ENCODE measurements around the gene CIBAR2. TPM values are rescaled to one million over a fixed set of nuclear protein-coding genes. Genes with fewer than 3 reads are reported as not detected.

Gene CIBAR2
- total and polyA plus RNA-seq, 9 of the 15 experiments (the other 6 are each of a cell fraction or from before 2014, with no cell fraction given): not detected

GRCh38 chr16:85051683-85052082, 60.6 kb downstream of the CIBAR2 start:
- no peaks in the 10 kb centered on the region for H4K20me1 ChIP-seq (replicated peaks; ENCODE audit: control insufficient read depth, insufficient read depth, low read length)
- H3K36me3 ChIP-seq (ENCODE audit: control insufficient read depth, insufficient read depth, low read length): peaks cover 8% of the 10 kb centered on the region; the same call in 2 of the 3 replicates
- H3K9ac ChIP-seq (ENCODE audit: insufficient read depth in 1 of 2, low read depth in 2 of 2, low read length in 2 of 2): peak overlapping the region; percentile 6 to 69; a peak in 3 of 4 replicates
- in situ Hi-C loops (cut with MboI): no loop called here
- peaks cover 61 to 72% of the 10 kb centered on the region in 2 experiments for H3K4me1 ChIP-seq (replicated peaks in 1 of 2; ENCODE audit: control insufficient read depth in 2 of 2, insufficient read depth in 2 of 2, low read length in 2 of 2)
- intact Hi-C loops (cut with micrococcal nuclease): no loop called here
- no peaks in the 10 kb centered on the region for H3K9me1 ChIP-seq (ENCODE audit: control insufficient read depth, insufficient read depth, low read length)
- no TSS peak for BruUV-seq (replicated peaks)
- H3K4me3 ChIP-seq: peak overlapping the region; percentile 12; the same call in 1 of the 2 replicates
- 61% methylated on average over 7 of the region's 8 CpGs for WGBS (ENCODE audit: insufficient coverage, low coverage, missing lambda C conversion rate)
- peak overlapping the region; percentile 87 for H3K27ac ChIP-seq (ENCODE audit: extremely low read depth, low read depth, low read length)
- peak overlapping the region; percentile 82 for H3K4me2 ChIP-seq (ENCODE audit: insufficient read depth, low read length)
- H3K27me3 ChIP-seq (ENCODE audit: control insufficient read depth in 2 of 2, insufficient read depth in 2 of 2, low read length in 2 of 2): no peaks in the 10 kb centered on the region
- ChIA-PET POLR2A (interaction anchor here (1.2 to 1.8 kb wide), 2 partner anchors 24 to 57 kb away, joined by 3 to 4 read pairs; partner anchors contain the start of gene KIAA0513), CTCF (ENCODE audit: low intra/inter-chr PET ratio) (no interaction called here)
- peaks cover 58% of the 10 kb centered on the region for H3K79me2 ChIP-seq (ENCODE audit: control insufficient read depth, insufficient read depth, low read length)
- ATAC-seq (no peak), DNase-seq (ENCODE audit: extremely low read depth in 1 of 4, low spot score in 3 of 4) (no peak), FAIRE-seq (no peak)
- peak overlapping the region; percentile 64 for H2AFZ ChIP-seq (ENCODE audit: low read depth, low read length)
- H3K9me3 ChIP-seq (replicated peaks; ENCODE audit: control insufficient read depth, insufficient read depth, low read depth, low read length): 0 out of 2 replicates have a peak, but pooled peaks cover 2% of the 10 kb centered on the region
- TF ChIP-seq COPS2 (conservative IDR thresholded peaks at IDR 0.05) (no peak), AFF4 (CRISPR knock-in tag; IDR thresholded peaks at IDR 0.05) (0 out of 2 replicates have a peak, but pooled peaks have one; percentile 15), CBFA2T2 (conservative IDR thresholded peaks at IDR 0.05) (no peak), GATA2 (CRISPR knock-in tag; IDR thresholded peaks at IDR 0.05) (no peak), MYC (IDR thresholded peaks at IDR 0.05; ENCODE audit: low read depth, low read length) (no peak), MYC (CRISPR knock-in tag; IDR thresholded peaks at IDR 0.05; ENCODE audit: borderline replicate concordance, low read depth) (no peak), ZNF644 (tag; IDR thresholded peaks at IDR 0.05; ENCODE audit: low read depth) (no peak), MCM5 (IDR thresholded peaks at IDR 0.05; ENCODE audit: low read depth) (no peak), SRSF1 (IDR thresholded peaks at IDR 0.05; ENCODE audit: low read depth, low read length) (no peak), TCF7L2 (IDR thresholded peaks at IDR 0.05; ENCODE audit: low read depth, low read length) (no peak), ZNF121 (CRISPR knock-in tag; conservative IDR thresholded peaks at IDR 0.05) (peak; percentile 97), ZNF586 (CRISPR knock-in tag; conservative IDR thresholded peaks at IDR 0.05) (no peak)
- TF ChIP-seq, protein P1, sequence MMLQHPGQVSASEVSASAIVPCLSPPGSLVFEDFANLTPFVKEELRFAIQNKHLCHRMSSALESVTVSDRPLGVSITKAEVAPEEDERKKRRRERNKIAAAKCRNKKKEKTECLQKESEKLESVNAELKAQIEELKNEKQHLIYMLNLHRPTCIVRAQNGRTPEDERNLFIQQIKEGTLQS (IDR thresholded peaks at IDR 0.05): no peak
- TF ChIP-seq, protein P1 (CRISPR knock-in tag; conservative IDR thresholded peaks at IDR 0.05): no peak
- TF ChIP-seq, protein P2, sequence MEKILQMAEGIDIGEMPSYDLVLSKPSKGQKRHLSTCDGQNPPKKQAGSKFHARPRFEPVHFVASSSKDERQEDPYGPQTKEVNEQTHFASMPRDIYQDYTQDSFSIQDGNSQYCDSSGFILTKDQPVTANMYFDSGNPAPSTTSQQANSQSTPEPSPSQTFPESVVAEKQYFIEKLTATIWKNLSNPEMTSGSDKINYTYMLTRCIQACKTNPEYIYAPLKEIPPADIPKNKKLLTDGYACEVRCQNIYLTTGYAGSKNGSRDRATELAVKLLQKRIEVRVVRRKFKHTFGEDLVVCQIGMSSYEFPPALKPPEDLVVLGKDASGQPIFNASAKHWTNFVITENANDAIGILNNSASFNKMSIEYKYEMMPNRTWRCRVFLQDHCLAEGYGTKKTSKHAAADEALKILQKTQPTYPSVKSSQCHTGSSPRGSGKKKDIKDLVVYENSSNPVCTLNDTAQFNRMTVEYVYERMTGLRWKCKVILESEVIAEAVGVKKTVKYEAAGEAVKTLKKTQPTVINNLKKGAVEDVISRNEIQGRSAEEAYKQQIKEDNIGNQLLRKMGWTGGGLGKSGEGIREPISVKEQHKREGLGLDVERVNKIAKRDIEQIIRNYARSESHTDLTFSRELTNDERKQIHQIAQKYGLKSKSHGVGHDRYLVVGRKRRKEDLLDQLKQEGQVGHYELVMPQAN (IDR thresholded peaks at IDR 0.05; ENCODE audit: borderline replicate concordance): 0 out of 2 replicates have a peak, but pooled peaks have one; percentile 27
- TF ChIP-seq, protein P3, sequence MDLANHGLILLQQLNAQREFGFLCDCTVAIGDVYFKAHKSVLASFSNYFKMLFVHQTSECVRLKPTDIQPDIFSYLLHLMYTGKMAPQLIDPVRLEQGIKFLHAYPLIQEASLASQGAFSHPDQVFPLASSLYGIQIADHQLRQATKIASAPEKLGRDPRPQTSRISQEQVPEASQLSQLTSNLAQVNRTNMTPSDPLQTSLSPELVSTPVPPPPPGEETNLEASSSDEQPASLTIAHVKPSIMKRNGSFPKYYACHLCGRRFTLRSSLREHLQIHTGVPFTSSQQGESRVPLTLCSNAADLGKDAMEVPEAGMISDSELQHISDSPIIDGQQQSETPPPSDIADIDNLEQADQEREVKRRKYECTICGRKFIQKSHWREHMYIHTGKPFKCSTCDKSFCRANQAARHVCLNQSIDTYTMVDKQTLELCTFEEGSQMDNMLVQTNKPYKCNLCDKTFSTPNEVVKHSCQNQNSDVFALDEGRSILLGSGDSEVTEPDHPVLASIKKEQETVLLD (IDR thresholded peaks at IDR 0.05): no peak

All from K562 (cell line).